DND-41 (cell line): ENCODE measurements around the gene SLC35F3.

ENCODE experiments used
- CTCF ChIP-seq: IDR thresholded peaks from 2 replicates; pipeline ENCODE4 v1.5.1; 2012; ENCODE audit warnings: borderline replicate concordance, low read length, moderate library complexity, mild to moderate bottlenecking; ENCODE audit not compliant: poor library complexity, severe bottlenecking; ENCODE audit errors: extremely low read depth
- EZH2 ChIP-seq: IDR thresholded peaks from 3 replicates; pipeline ENCODE4 v1.6.1; 2012; ENCODE audit warnings: borderline replicate concordance, low read depth, mild to moderate bottlenecking, moderate library complexity, low read length, inconsistent platforms; ENCODE audit not compliant: severe bottlenecking

- TF ChIP-seq CTCF (no peak), EZH2 (no peak)
These were observed 104.1 kb downstream of the SLC35F3 start for GRCh38 chr1:234008591-234008990.
